H1 (cell line): ENCODE results near the gene STOML1. TPM values are rescaled to one million over a fixed set of nuclear protein-coding genes. Genes with fewer than 3 reads are reported as not detected.

Source experiments
- CTCF ChIA-PET: fragments of 300-600 bp; sonication (Branson Sonifier 250); formaldehyde crosslinking; loops from one replicate; lab custom pipeline; 2021; ENCODE audit not compliant: partially characterized antibody; lab: Charles Lee
- POLR2A ChIA-PET: fragments of 300-600 bp; sonication (Branson Sonifier 250); formaldehyde crosslinking; loops from one replicate; lab custom pipeline; 2021; ENCODE audit warnings: inconsistent platforms; ENCODE audit not compliant: partially characterized antibody; lab: Charles Lee
- DNase-seq, 2 experiments: peaks; one replicate each; pipeline versions ENCODE4 v3.0.0 to v3.0.0-alpha.2; 2010 to 2022; ENCODE audit warnings: low spot score in 2 of 2, low read depth in 1 of 2, mixed read lengths in 1 of 2
- FAIRE-seq: peaks from 2 replicates; lab custom pipeline; 2011; peaks lifted over from hg19 to GRCh38; lab: Jason Lieb, UNC
- H2AFZ ChIP-seq: 2 replicates; pipeline ENCODE4 v1.8.1; 2012; ENCODE audit warnings: low read length, inconsistent platforms
- H2AK5ac ChIP-seq: 2 replicates; pipeline ENCODE4 v1.6.1; 2013; ENCODE audit warnings: low read depth, low read length
- H2BK120ac ChIP-seq: replicated peaks from 2 replicates; pipeline ENCODE3; 2013; ENCODE audit warnings: low read depth, low read length, inconsistent platforms
- H2BK12ac ChIP-seq: 2 replicates; pipeline ENCODE4 v1.6.1; 2013; ENCODE audit warnings: low read depth, low read length
- H2BK15ac ChIP-seq: 2 replicates; pipeline ENCODE4 v1.6.1; 2013; ENCODE audit warnings: low read length
- H2BK20ac ChIP-seq: 2 replicates; pipeline ENCODE4 v1.6.1; 2013; ENCODE audit warnings: low read length
- H2BK5ac ChIP-seq: 2 replicates; pipeline ENCODE4 v1.6.1; 2013; ENCODE audit warnings: low read depth, low read length
- H3K14ac ChIP-seq: 2 replicates; pipeline ENCODE4 v1.6.1; 2013; ENCODE audit warnings: inconsistent platforms; ENCODE audit not compliant: insufficient read length
- H3K18ac ChIP-seq: 2 replicates; pipeline ENCODE4 v1.6.1; 2013; ENCODE audit warnings: low read length; ENCODE audit errors: extremely low read depth
- H3K23ac ChIP-seq: 2 replicates; pipeline ENCODE4 v1.6.1; 2013; ENCODE audit warnings: inconsistent platforms; ENCODE audit not compliant: insufficient read length
- H3K23me2 ChIP-seq: 2 replicates; pipeline ENCODE4 v1.6.1; 2013; ENCODE audit warnings: low read depth, low read length
- H3K27ac ChIP-seq: 2 replicates; pipeline ENCODE4 v1.6.1; 2011; ENCODE audit warnings: low read depth, low read length, inconsistent platforms
- H3K27me3 ChIP-seq, 4 experiments: replicated peaks in 1 of 4; 1 replicate in 1 of 4; 2 replicates in 3 of 4; pipeline versions ENCODE4 v1.6.1 to v1.8.1; 2011 to 2013; ENCODE audit warnings: low read length in 3 of 4, mild to moderate bottlenecking in 3 of 4, inconsistent platforms in 2 of 4, mixed read lengths in 2 of 4, moderate library complexity in 1 of 4; ENCODE audit not compliant: control insufficient read depth in 3 of 4, insufficient read depth in 3 of 4; ENCODE audit errors: extremely low read depth in 1 of 4
- H3K36me3 ChIP-seq, 4 experiments: 2 replicates each; pipeline versions ENCODE4 v1.6.1 to v1.8.1; 2011 to 2013; ENCODE audit warnings: mild to moderate bottlenecking in 4 of 4, low read length in 3 of 4, moderate library complexity in 2 of 4, control low read depth in 1 of 4, inconsistent platforms in 1 of 4; ENCODE audit not compliant: insufficient read depth in 4 of 4, control insufficient read depth in 2 of 4
- H3K4ac ChIP-seq: replicated peaks from 2 replicates; pipeline ENCODE3; 2013; ENCODE audit warnings: low read length, low read depth, mixed read lengths, inconsistent platforms; ENCODE audit not compliant: insufficient read length
- H3K4me1 ChIP-seq, 4 experiments: replicated peaks in 1 of 4; 1 replicate in 1 of 4; 2 replicates in 3 of 4; pipeline versions ENCODE4 v1.6.1 to v1.8.1; 2011 to 2013; ENCODE audit warnings: low read length in 3 of 4, inconsistent platforms in 2 of 4, mixed read lengths in 1 of 4; ENCODE audit not compliant: insufficient read depth in 4 of 4, control insufficient read depth in 3 of 4
- H3K4me2 ChIP-seq, 2 experiments: 2 replicates each; pipeline versions ENCODE4 v1.6.1 to v1.8.1; 2011 to 2013; ENCODE audit warnings: low read depth in 2 of 2, low read length in 2 of 2, control low read depth in 1 of 2, inconsistent platforms in 1 of 2, mild to moderate bottlenecking in 1 of 2; ENCODE audit not compliant: insufficient read depth in 1 of 2
- H3K4me3 ChIP-seq, 4 experiments: fragments of 200-600, 300-600 bp in 1 of 4; sonication (generic), shearing (Covaris generic), sonication (Bioruptor Twin) in 1 of 4; 2 replicates each; pipeline versions ENCODE4 v1.5.1 to v1.8.1; 2011 to 2016; ENCODE audit warnings: low read length in 4 of 4, low read depth in 3 of 4, control low read depth in 2 of 4, inconsistent platforms in 2 of 4, mild to moderate bottlenecking in 2 of 4, mixed read lengths in 1 of 4, moderate library complexity in 1 of 4; ENCODE audit not compliant: insufficient read depth in 2 of 4; ENCODE audit errors: extremely low read depth in 1 of 4
- H3K56ac ChIP-seq: replicated peaks from 2 replicates; pipeline ENCODE3; 2013; ENCODE audit warnings: low read depth, mild to moderate bottlenecking, mixed read lengths, low read length, inconsistent platforms; ENCODE audit not compliant: insufficient read length
- H3K79me1 ChIP-seq: 2 replicates; pipeline ENCODE4 v1.6.1; 2013; ENCODE audit warnings: low read depth, low read length, control low read depth
- H3K79me2 ChIP-seq, 2 experiments: 2 replicates each; pipeline versions ENCODE4 v1.6.1 to v1.8.1; 2012 to 2013; ENCODE audit warnings: low read length in 2 of 2, mild to moderate bottlenecking in 2 of 2, inconsistent platforms in 1 of 2; ENCODE audit not compliant: insufficient read depth in 2 of 2, control insufficient read depth in 1 of 2
- H3K9ac ChIP-seq, 4 experiments: replicated peaks in 1 of 4; 1 replicate in 1 of 4; 2 replicates in 3 of 4; pipeline versions ENCODE4 v1.6.1 to v1.8.1; 2011 to 2013; ENCODE audit warnings: low read depth in 3 of 4, low read length in 3 of 4, control low read depth in 2 of 4, mild to moderate bottlenecking in 2 of 4, moderate library complexity in 2 of 4, inconsistent platforms in 1 of 4; ENCODE audit errors: extremely low read depth in 1 of 4
- H3K9me3 ChIP-seq, 2 experiments: 2 replicates each; pipeline versions ENCODE4 v1.6.1 to v1.8.1; 2012 to 2013; ENCODE audit warnings: mild to moderate bottlenecking in 2 of 2, moderate library complexity in 2 of 2, control low read depth in 1 of 2, inconsistent platforms in 1 of 2, low read depth in 1 of 2, low read length in 1 of 2, mixed read lengths in 1 of 2; ENCODE audit not compliant: insufficient read depth in 2 of 2
- H4K20me1 ChIP-seq, 2 experiments: replicated peaks in 1 of 2; 2 replicates each; pipeline versions ENCODE3 to v1.8.1; 2011 to 2013; ENCODE audit warnings: inconsistent platforms in 2 of 2, low read length in 2 of 2, mild to moderate bottlenecking in 1 of 2; ENCODE audit not compliant: insufficient read depth in 2 of 2, control insufficient read depth in 1 of 2
- H4K5ac ChIP-seq: 2 replicates; pipeline ENCODE4 v1.6.1; 2013; ENCODE audit warnings: low read length, low read depth, mixed read lengths, inconsistent platforms; ENCODE audit not compliant: insufficient read length
- H4K8ac ChIP-seq: 2 replicates; pipeline ENCODE4 v1.8.0; 2013; ENCODE audit warnings: mild to moderate bottlenecking, moderate library complexity, low read length, inconsistent platforms; ENCODE audit not compliant: insufficient read depth; ENCODE audit errors: extremely low read depth
- H4K91ac ChIP-seq: replicated peaks from 2 replicates; pipeline ENCODE3; 2013; ENCODE audit warnings: low read length, mixed read lengths, inconsistent platforms; ENCODE audit not compliant: insufficient read length
- CTCF ChIP-seq, 3 experiments: IDR thresholded peaks; 1 replicate in 2 of 3; 2 replicates in 1 of 3; pipeline versions ENCODE4 v1.5.1 to v1.6.1; 2011; ENCODE audit warnings: low read length in 3 of 3, mild to moderate bottlenecking in 3 of 3, inconsistent platforms in 2 of 3, low read depth in 1 of 3, moderate library complexity in 1 of 3; ENCODE audit not compliant: insufficient read depth in 1 of 3; ENCODE audit errors: control extremely low read depth in 1 of 3
- KDM5A ChIP-seq: fragments of 200-600 bp; IDR thresholded peaks from 2 replicates; pipeline ENCODE4 v1.7.1; 2012; ENCODE audit warnings: mild to moderate bottlenecking, low read length, inconsistent platforms, mixed read lengths
- RAD21 ChIP-seq, 2 experiments: IDR thresholded peaks in 1 of 2; conservative IDR thresholded peaks in 1 of 2; 2 replicates each; pipeline ENCODE4 v1.6.1; 2011; ENCODE audit warnings: low read depth in 2 of 2, low read length in 2 of 2, improper control_type of control experiment in 1 of 2, inconsistent platforms in 1 of 2, mild to moderate bottlenecking in 1 of 2, moderate library complexity in 1 of 2
- SIN3A ChIP-seq, 2 experiments: IDR thresholded peaks in 1 of 2; conservative IDR thresholded peaks in 1 of 2; 2 replicates each; pipeline ENCODE4 v1.6.1; 2011 to 2012; ENCODE audit warnings: low read length in 2 of 2, improper control_type of control experiment in 1 of 2, low read depth in 1 of 2, mild to moderate bottlenecking in 1 of 2
- SIRT6 ChIP-seq: IDR thresholded peaks from one replicate; pipeline ENCODE4 v1.7.1; 2012; ENCODE audit warnings: low read length, inconsistent platforms
- SP4 ChIP-seq: IDR thresholded peaks from 2 replicates; pipeline ENCODE4 v1.6.1; 2012; ENCODE audit warnings: low read length, inconsistent platforms
- USF2 ChIP-seq: IDR thresholded peaks from 2 replicates; pipeline ENCODE4 v1.6.1; 2011; ENCODE audit warnings: low read length, improper control_type of control experiment
- YY1 ChIP-seq: IDR thresholded peaks from 2 replicates; pipeline ENCODE4 v1.6.1; 2011; ENCODE audit warnings: low read depth, mild to moderate bottlenecking, low read length
- WGBS, 2 experiments: shearing (Covaris generic) in 1 of 2; methylation state at CpG; one replicate each; pipeline versions ENCODE4 v1.1.6 to v1.1.7; 2013 to 2015; ENCODE audit warnings: low lambda C conversion rate in 2 of 2, mixed read lengths in 2 of 2, inconsistent platforms in 1 of 2, low coverage in 1 of 2, missing lambda C conversion rate in 1 of 2; ENCODE audit not compliant: insufficient replicate concordance in 2 of 2, insufficient coverage in 1 of 2, insufficient read length in 1 of 2; ENCODE audit errors: extremely low coverage in 1 of 2, missing lambda C conversion rate in 1 of 2; 5-methylcytosine and 5-hydroxymethylcytosine counted together
- polyA plus RNA-seq, 7 experiments: library from polyadenylated mRNA; depleted of rRNA in 3 of 7; stranded (reverse) in 5 of 7; unstranded in 2 of 7; fragments of >200 nt in 5 of 7; fragments of 200-250 nt in 2 of 7; gene quantifications; 1 replicate in 5 of 7; 2 replicates in 1 of 7; 4 replicates in 1 of 7; pipeline versions ENCODE4 v1.2.1 to v1.2.3, GENCODE V29; 2011 to 2013; ENCODE audit warnings: missing spikeins in 2 of 7, mixed read lengths in 2 of 7
- total RNA-seq: library from RNA; stranded (reverse); fragmentation: NEBNext Ultra II Directional; extraction: Animal tissue kit (Norgen Biotek cat#: 25700); gene quantifications from 2 replicates; pipeline ENCODE4 v1.2.1, GENCODE V29; 2021
- TF ChIP-seq, protein P1 (sequence below): IDR thresholded peaks from 2 replicates; pipeline ENCODE4 v1.6.1; 2011; ENCODE audit warnings: low read depth, mild to moderate bottlenecking, low read length; ENCODE audit not compliant: insufficient read depth

The STOML1 gene
- total and polyA plus RNA-seq, 2 of the 8 experiments (the other 6 are each of a cell fraction or from before 2014, with no cell fraction given) = 2.6 to 3.2 TPM

DNA sequence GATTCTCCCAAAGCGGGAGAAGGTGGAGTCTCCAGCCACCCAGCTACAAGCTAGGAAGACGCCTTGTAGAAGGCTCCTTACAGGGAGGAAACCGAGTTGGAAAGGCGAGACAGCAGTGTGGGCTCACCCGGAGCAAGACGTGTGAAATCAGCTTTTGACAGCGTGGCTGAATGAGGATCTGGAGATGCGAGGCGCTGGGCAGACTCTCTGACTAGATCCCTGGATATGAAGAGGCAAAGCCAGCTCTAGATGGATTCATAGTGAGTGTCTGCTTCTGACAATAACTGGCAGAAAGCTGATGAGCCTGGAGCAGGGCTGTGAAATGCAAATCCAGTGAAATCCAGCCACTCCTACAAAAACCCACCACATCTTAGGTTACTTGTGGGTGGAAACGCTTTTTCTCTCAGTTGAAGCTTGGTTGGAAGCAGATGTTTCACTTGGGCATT, 49.2 kb upstream of the STOML1 start:
- Histone ChIP-seq H4K8ac (no peak overlapping the region), H3K4me2 (no peak overlapping the region), H2AFZ (no peak overlapping the region), H2BK12ac (no peak overlapping the region), H3K23me2 (no peaks in the 10 kb centered on the region), H3K56ac (no peak overlapping the region), H3K23ac (no peak overlapping the region), H3K9me3 (no peaks in the 10 kb centered on the region), H4K20me1 (no peaks in the 10 kb centered on the region), H2BK120ac (no peak overlapping the region), H4K91ac (no peak overlapping the region), H3K36me3 (no peaks in the 10 kb centered on the region), H3K27ac (no peak overlapping the region), H3K14ac (no peak overlapping the region), H3K18ac (no peak overlapping the region), H3K4ac (no peak overlapping the region), H2BK20ac (no peak overlapping the region), H3K4me3 (no peak overlapping the region), H2AK5ac (no peak overlapping the region), H3K9ac (no peak overlapping the region), H4K5ac (no peak overlapping the region), H3K79me2 (no peaks in the 10 kb centered on the region), H2BK15ac (no peak overlapping the region), H3K4me1 (peaks cover 0 to 7% (median 6%) of the 10 kb centered on the region in 4 experiments; a peak in 4 of 7 replicates), H3K79me1 (no peaks in the 10 kb centered on the region), H3K27me3 (no peaks in the 10 kb centered on the region), H2BK5ac (no peak overlapping the region)
- FAIRE-seq (no peak), DNase-seq (no peak)
- WGBS, 2 experiments = 89% methylated on average over 10 of the region's 10 CpGs; no CpG with 5 or more reads in 1 of the 2 experiments
- ChIA-PET POLR2A (interaction anchor here (1.1 kb wide), 1 partner anchor 76 kb away, joined by 3 read pairs; no protein-coding TSS in a partner anchor), CTCF (interaction anchor here (0.8 to 13.0 kb wide), 9 partner anchors 13 to 281 kb away, joined by 3 to 174 read pairs (median 4); no protein-coding TSS in a partner anchor)
- no peak for TF ChIP-seq CTCF (IDR thresholded peaks at IDR 0.05; ENCODE audit: control extremely low read depth in 1 of 3, insufficient read depth in 1 of 3, low read depth in 1 of 3, low read length in 3 of 3)
- TF ChIP-seq RAD21 (IDR thresholded peaks at IDR 0.05 in 1 of 2, conservative IDR thresholded peaks at IDR 0.05 in 1 of 2; ENCODE audit: low read depth in 2 of 2, low read length in 2 of 2) = no peak
- TF ChIP-seq, protein P1, sequence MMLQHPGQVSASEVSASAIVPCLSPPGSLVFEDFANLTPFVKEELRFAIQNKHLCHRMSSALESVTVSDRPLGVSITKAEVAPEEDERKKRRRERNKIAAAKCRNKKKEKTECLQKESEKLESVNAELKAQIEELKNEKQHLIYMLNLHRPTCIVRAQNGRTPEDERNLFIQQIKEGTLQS = no peak
- TF ChIP-seq SIN3A (conservative IDR thresholded peaks at IDR 0.05 in 1 of 2, IDR thresholded peaks at IDR 0.05 in 1 of 2; ENCODE audit: low read depth in 1 of 2, low read length in 2 of 2) = no peak
- TF ChIP-seq SP4 = no peak
- TF ChIP-seq KDM5A = no peak
- TF ChIP-seq YY1 = no peak
- no peak for TF ChIP-seq USF2
- no peak for TF ChIP-seq SIRT6
